Osteoblast (primary cell): ENCODE data around the gene C5. TPM values are rescaled to one million over a fixed set of nuclear protein-coding genes. Genes with fewer than 3 reads are reported as not detected.

Source experiments
- DNase-seq: peaks from one replicate; pipeline ENCODE4 v3.0.0; 2011; ENCODE audit warnings: low spot score, mixed read lengths; ENCODE audit not compliant: insufficient read length; ENCODE audit errors: missing footprints
- H2AFZ ChIP-seq: 2 replicates; pipeline ENCODE4 v1.6.0; 2011; ENCODE audit warnings: mild to moderate bottlenecking, low read length
- H3K27ac ChIP-seq: 2 replicates; pipeline ENCODE4 v1.5.1; 2011; ENCODE audit warnings: mild to moderate bottlenecking, low read depth, low read length, moderate library complexity
- H3K27me3 ChIP-seq: 2 replicates; pipeline ENCODE4 v1.6.0; 2012; ENCODE audit warnings: mild to moderate bottlenecking, control low read depth, inconsistent platforms, low read length, moderate library complexity; ENCODE audit not compliant: insufficient read depth
- H3K36me3 ChIP-seq: 2 replicates; pipeline ENCODE4 v1.5.1; 2011; ENCODE audit warnings: mild to moderate bottlenecking, low read length, control low read depth, moderate library complexity; ENCODE audit not compliant: insufficient read depth
- H3K4me1 ChIP-seq: 2 replicates; pipeline ENCODE4 v1.5.1; 2011; ENCODE audit warnings: mild to moderate bottlenecking, low read length, control low read depth, moderate library complexity; ENCODE audit not compliant: insufficient read depth
- H3K4me2 ChIP-seq: 2 replicates; pipeline ENCODE4 v1.6.0; 2011; ENCODE audit warnings: mild to moderate bottlenecking, low read length; ENCODE audit not compliant: insufficient read depth
- H3K4me3 ChIP-seq: fragments of 200-600 bp; sonication (generic); 3 replicates; pipeline ENCODE4 v1.5.1; 2012; ENCODE audit warnings: mild to moderate bottlenecking, low read length, inconsistent platforms; ENCODE audit not compliant: insufficient read depth
- H3K79me2 ChIP-seq: 2 replicates; pipeline ENCODE4 v1.6.0; 2012; ENCODE audit warnings: mild to moderate bottlenecking, low read length, control low read depth, inconsistent platforms; ENCODE audit not compliant: insufficient read depth
- H3K9me3 ChIP-seq: 2 replicates; pipeline ENCODE4 v1.5.1; 2011; ENCODE audit warnings: low read depth, low read length, control low read depth
- H4K20me1 ChIP-seq: 2 replicates; pipeline ENCODE4 v1.6.0; 2012; ENCODE audit warnings: mild to moderate bottlenecking, low read length, control low read depth; ENCODE audit not compliant: insufficient read depth
- total RNA-seq: library from RNA; depleted of rRNA; stranded (reverse); fragments of >200 nt; gene quantifications from 2 replicates; pipeline ENCODE4 v1.2.3, GENCODE V29; 2012
- TF ChIP-seq, protein P1 (sequence below): IDR thresholded peaks from 2 replicates; pipeline ENCODE4 v1.5.1; 2011; ENCODE audit warnings: mild to moderate bottlenecking, low read depth, low read length, moderate library complexity; ENCODE audit errors: extremely low read depth

The C5 gene
- total RNA-seq, 1 donor: 5.1 TPM

- Histone ChIP-seq H4K20me1 (no peaks in the 10 kb centered on the region), H3K79me2 (no peaks in the 10 kb centered on the region), H3K4me1 (peaks cover 41% of the 10 kb centered on the region), H3K36me3 (no peaks in the 10 kb centered on the region), H3K27ac (no peak overlapping the region), H2AFZ (peak overlapping the region; percentile 13), H3K9me3 (no peaks in the 10 kb centered on the region), H3K4me2 (no peak overlapping the region), H3K27me3 (no peaks in the 10 kb centered on the region), H3K4me3 (no peak overlapping the region)
- no peak for DNase-seq
- TF ChIP-seq, protein P1, sequence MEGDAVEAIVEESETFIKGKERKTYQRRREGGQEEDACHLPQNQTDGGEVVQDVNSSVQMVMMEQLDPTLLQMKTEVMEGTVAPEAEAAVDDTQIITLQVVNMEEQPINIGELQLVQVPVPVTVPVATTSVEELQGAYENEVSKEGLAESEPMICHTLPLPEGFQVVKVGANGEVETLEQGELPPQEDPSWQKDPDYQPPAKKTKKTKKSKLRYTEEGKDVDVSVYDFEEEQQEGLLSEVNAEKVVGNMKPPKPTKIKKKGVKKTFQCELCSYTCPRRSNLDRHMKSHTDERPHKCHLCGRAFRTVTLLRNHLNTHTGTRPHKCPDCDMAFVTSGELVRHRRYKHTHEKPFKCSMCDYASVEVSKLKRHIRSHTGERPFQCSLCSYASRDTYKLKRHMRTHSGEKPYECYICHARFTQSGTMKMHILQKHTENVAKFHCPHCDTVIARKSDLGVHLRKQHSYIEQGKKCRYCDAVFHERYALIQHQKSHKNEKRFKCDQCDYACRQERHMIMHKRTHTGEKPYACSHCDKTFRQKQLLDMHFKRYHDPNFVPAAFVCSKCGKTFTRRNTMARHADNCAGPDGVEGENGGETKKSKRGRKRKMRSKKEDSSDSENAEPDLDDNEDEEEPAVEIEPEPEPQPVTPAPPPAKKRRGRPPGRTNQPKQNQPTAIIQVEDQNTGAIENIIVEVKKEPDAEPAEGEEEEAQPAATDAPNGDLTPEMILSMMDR: no peak
Measured at GRCh38 chr9:120942186-120943001, 107.7 kb downstream of the C5 start.

GRCh38 chr9:120941046-120941770 lies 108.9 kb downstream of the C5 start:
- H3K9me3 ChIP-seq: no peaks in the 10 kb centered on the region

DNA sequence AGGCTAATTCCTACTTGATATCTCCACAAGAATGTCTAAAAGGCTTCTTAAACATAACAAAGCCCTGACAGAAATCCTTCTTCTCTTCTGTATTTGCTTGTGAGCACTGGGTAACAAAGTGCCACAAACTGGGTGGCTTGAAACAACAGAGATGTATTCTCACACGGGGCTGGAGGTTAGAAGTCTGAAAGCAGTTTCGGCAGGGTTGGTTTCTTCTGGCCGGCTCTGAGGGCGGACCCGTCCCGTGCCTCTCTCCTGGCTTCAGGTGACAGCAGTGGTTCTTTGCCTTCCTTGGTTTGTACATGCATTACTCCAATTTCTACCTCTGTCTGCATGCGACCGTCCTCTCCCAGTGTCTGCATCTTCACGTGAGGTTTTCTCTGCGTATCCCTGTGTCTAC lies 109.5 kb downstream of the C5 start:
- no peaks in the 10 kb centered on the region for H3K9me3 ChIP-seq
- H3K27me3 ChIP-seq: no peaks in the 10 kb centered on the region
- no peak overlapping the region for H3K4me3 ChIP-seq
- no peaks in the 10 kb centered on the region for H3K79me2 ChIP-seq
- no peak overlapping the region for H3K4me2 ChIP-seq
- no peak overlapping the region for H2AFZ ChIP-seq
- H3K27ac ChIP-seq: no peak overlapping the region
- no peaks in the 10 kb centered on the region for H3K36me3 ChIP-seq
- DNase-seq: no peak
- peaks cover 48% of the 10 kb centered on the region for H3K4me1 ChIP-seq
- TF ChIP-seq, protein P1: no peak
- H4K20me1 ChIP-seq: no peaks in the 10 kb centered on the region

More at GRCh38 chr9:120941046-120941770, 108.9 kb downstream of the C5 start:
- Histone ChIP-seq H3K27me3 (no peaks in the 10 kb centered on the region), H3K4me2 (peak overlapping the region; percentile 6), H2AFZ (no peak overlapping the region), H3K4me1 (peaks cover 47% of the 10 kb centered on the region), H3K36me3 (no peaks in the 10 kb centered on the region), H4K20me1 (no peaks in the 10 kb centered on the region), H3K27ac (no peak overlapping the region), H3K4me3 (no peak overlapping the region), H3K79me2 (no peaks in the 10 kb centered on the region)
- TF ChIP-seq, protein P1: no peak
- DNase-seq: peak; percentile 91

DNA sequence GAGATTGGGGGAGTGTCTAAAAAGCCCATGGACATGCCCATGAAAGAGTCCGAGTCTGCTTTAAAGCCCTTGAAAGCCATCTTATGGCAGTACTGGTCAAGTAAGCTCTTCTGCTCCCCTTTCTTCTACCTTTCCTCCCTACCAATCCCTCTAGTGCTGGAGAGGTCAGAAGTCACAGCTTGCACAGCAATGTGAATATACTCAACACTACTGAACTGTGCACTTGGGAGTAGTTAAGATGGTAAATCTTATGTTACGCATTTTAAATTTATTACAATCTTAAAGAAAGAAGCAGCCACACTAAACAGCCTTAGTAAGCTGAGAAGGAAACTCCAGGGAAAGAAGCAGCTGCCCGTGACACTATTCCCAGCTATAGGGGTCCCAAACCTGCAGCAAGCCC lies 111.2 kb downstream of the C5 start:
- no peak overlapping the region for H3K4me3 ChIP-seq
- H3K4me1 ChIP-seq: peaks cover 60% of the 10 kb centered on the region
- TF ChIP-seq, protein P1: no peak
- H3K27me3 ChIP-seq: no peaks in the 10 kb centered on the region
- H3K4me2 ChIP-seq: no peak overlapping the region
- no peak overlapping the region for H2AFZ ChIP-seq
- H4K20me1 ChIP-seq: no peaks in the 10 kb centered on the region
- H3K36me3 ChIP-seq: no peaks in the 10 kb centered on the region
- no peaks in the 10 kb centered on the region for H3K9me3 ChIP-seq
- H3K27ac ChIP-seq: no peak overlapping the region
- no peaks in the 10 kb centered on the region for H3K79me2 ChIP-seq
- no peak for DNase-seq
